SU-DHL-6 (cell line): ENCODE data around the gene FAN1.

ENCODE experiments used
- EZH2phosphoT487 ChIP-seq: fragments of 200-600 bp; sonication (generic), shearing (Covaris generic); conservative IDR thresholded peaks from 2 replicates; pipeline ENCODE4 v1.6.1; 2018; ENCODE audit warnings: mild to moderate bottlenecking, antibody characterized with exemption, low read length, moderate library complexity, mixed read lengths
- TF ChIP-seq, protein P1 (sequence below): fragments of 200-600 bp; sonication (generic); IDR thresholded peaks from one replicate; pipeline ENCODE4 v1.5.1; 2017; ENCODE audit warnings: antibody characterized with exemption, mild to moderate bottlenecking, low read length, moderate library complexity; ENCODE audit not compliant: insufficient read depth, poor library complexity, severe bottlenecking

- TF ChIP-seq, protein P1, sequence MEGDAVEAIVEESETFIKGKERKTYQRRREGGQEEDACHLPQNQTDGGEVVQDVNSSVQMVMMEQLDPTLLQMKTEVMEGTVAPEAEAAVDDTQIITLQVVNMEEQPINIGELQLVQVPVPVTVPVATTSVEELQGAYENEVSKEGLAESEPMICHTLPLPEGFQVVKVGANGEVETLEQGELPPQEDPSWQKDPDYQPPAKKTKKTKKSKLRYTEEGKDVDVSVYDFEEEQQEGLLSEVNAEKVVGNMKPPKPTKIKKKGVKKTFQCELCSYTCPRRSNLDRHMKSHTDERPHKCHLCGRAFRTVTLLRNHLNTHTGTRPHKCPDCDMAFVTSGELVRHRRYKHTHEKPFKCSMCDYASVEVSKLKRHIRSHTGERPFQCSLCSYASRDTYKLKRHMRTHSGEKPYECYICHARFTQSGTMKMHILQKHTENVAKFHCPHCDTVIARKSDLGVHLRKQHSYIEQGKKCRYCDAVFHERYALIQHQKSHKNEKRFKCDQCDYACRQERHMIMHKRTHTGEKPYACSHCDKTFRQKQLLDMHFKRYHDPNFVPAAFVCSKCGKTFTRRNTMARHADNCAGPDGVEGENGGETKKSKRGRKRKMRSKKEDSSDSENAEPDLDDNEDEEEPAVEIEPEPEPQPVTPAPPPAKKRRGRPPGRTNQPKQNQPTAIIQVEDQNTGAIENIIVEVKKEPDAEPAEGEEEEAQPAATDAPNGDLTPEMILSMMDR: no peak
- TF ChIP-seq EZH2phosphoT487: no peak
These were observed at the start of gene FAN1 for GRCh38 chr15:30903497-30904187.
